Adrenal gland (tissue), 12 donors: ENCODE results near the gene CHTOP. TPM values are rescaled to one million over a fixed set of nuclear protein-coding genes. Genes with fewer than 3 reads are reported as not detected.

Experiments used
- DNase-seq, 7 donors: peaks; one replicate each; pipeline ENCODE4 v3.0.0-alpha.2; 2019 to 2020
- H3K27ac ChIP-seq, 5 donors: fragments of 200-600 bp; sonication (generic) in 4 of 5; 1 replicate in 3 of 5; 2 replicates in 2 of 5; pipeline versions ENCODE4 v1.5.1 to v1.8.0; 2016 to 2020; ENCODE audit warnings: mild to moderate bottlenecking in 1 of 5
- H3K27me3 ChIP-seq: fragments of 200-600 bp; 2 replicates; pipeline ENCODE4 v1.8.0; 2021
- H3K36me3 ChIP-seq, 2 donors: fragments of 200-600 bp; replicated peaks in 1 of 2; 1 replicate in 1 of 2; 2 replicates in 1 of 2; pipeline versions ENCODE4 v1.5.1 to v1.8.0; 2018 to 2022
- H3K4me1 ChIP-seq, 2 donors: fragments of 200-600 bp; replicated peaks in 1 of 2; 1 replicate in 1 of 2; 2 replicates in 1 of 2; pipeline versions ENCODE4 v1.5.1 to v1.8.0; 2018 to 2021
- H3K4me3 ChIP-seq, 4 donors: fragments of 200-600 bp; sonication (generic) in 3 of 4; one replicate each; pipeline ENCODE4 v1.5.1; 2016 to 2018
- H3K9me3 ChIP-seq, 3 donors: fragments of 200-600 bp; sonication (generic) in 1 of 3; replicated peaks in 1 of 3; 1 replicate in 2 of 3; 2 replicates in 1 of 3; pipeline versions ENCODE4 v1.5.1 to v1.8.0; 2016 to 2021
- CTCF ChIP-seq, 6 experiments: fragments of 450-650 bp in 4 of 6; fragments of 200-600 bp in 2 of 6; sonication (generic) in 1 of 6; IDR thresholded peaks; 1 replicate in 5 of 6; 2 replicates in 1 of 6; pipeline versions ENCODE4 v1.5.1 to v1.8.0; 2016 to 2021; ENCODE audit warnings: antibody characterized with exemption in 6 of 6, mild to moderate bottlenecking in 2 of 6, moderate library complexity in 1 of 6
- POLR2A ChIP-seq, 2 donors: fragments of 450-650 bp; IDR thresholded peaks; one replicate each; pipeline ENCODE4 v1.6.1; 2017; ENCODE audit warnings: antibody characterized with exemption in 2 of 2, mild to moderate bottlenecking in 2 of 2, moderate library complexity in 1 of 2
- WGBS, 4 donors: extraction: QIAGEN DNeasy Blood & Tissue Kit in 2 of 4; methylation state at CpG; one replicate each; pipeline versions ENCODE4 v1.1.5 to v1.1.7; 2013 to 2017; 5-methylcytosine and 5-hydroxymethylcytosine counted together
- intact Hi-C, 2 donors: fragments of 100-400 bp; cut with DNase I; formaldehyde crosslinking; loops; one replicate each; pipeline versions ENCODE4 v1.14.1 to v1.15.0; 2022 to 2023
- polyA plus RNA-seq, 3 donors: library from polyadenylated mRNA; stranded (reverse); fragments of 200-250 nt in 2 of 3; fragments of 350-450 nt in 1 of 3; fragmentation: Illumina TruSeq in 1 of 3; extraction: RNeasy Lipid Tissue Mini Kit (QIAGEN cat#74804) in 1 of 3; gene quantifications; one replicate each; pipeline ENCODE4 v1.2.3, GENCODE V29; 2013 to 2014
- total RNA-seq, 9 donors: library from RNA; depleted of rRNA in 4 of 9; stranded (reverse); fragments of >200 nt in 4 of 9; fragments of 120-200 nt in 1 of 9; fragmentation: NEBNext Ultra II Directional in 1 of 9; extraction: Animal tissue kit (Norgen Biotek cat#: 25700) in 1 of 9; gene quantifications; one replicate each; pipeline versions ENCODE4 v1.1.0 to v1.2.4, GENCODE V29; 2013 to 2023
- donor health status: healthy with polysubstance abuse.
- donor health status: Bipolar disorder and iron deficiency.
- donor health status: DM: yes; HTN: yes; CAD: no.
- donor health status: DM: no; HTN: no; CAD: no.
- donor health status: DM: no; HTN: no; CAD: no.
- donor health status: DM: yes; HTN: yes; CAD: no.

The CHTOP gene
- total and polyA plus RNA-seq, 12 donors: 35.5 to 83.3 (median 58.3) TPM

GRCh38 chr1:153679337-153680119 lies 45.7 kb downstream of the CHTOP start:
- Histone ChIP-seq H3K4me3 (peak overlapping the region in 2 of 4 donors; percentile 49 to 78), H3K27ac (peak overlapping the region in 2 of 5 donors; percentile 47 to 56), H3K27me3 (no peaks in the 10 kb centered on the region), H3K36me3 (no peaks in the 10 kb centered on the region), H3K4me1 (peaks cover 20% of the 10 kb centered on the region in 2 donors), H3K9me3 (no peaks in the 10 kb centered on the region)
- intact Hi-C loops: loop anchor here (2.0 to 10.0 kb wide), 5 partner anchors 69 to 305 kb away; partner anchors contain the start of genes RAB13 (in 1 of the 2) and SLC27A3 (in 1 of the 2)
- no peak for DNase-seq
- TF ChIP-seq CTCF (IDR thresholded peaks at IDR 0.05) (peak in 3 of 6 experiments; percentile 12 to 25 (median 14)), POLR2A (IDR thresholded peaks at IDR 0.05) (no peak)
- 12 to 35% (median 19%) methylated on average over 18 to 73 of the region's 73 CpGs for WGBS, 4 donors

GRCh38 chr1:153680120-153680403 lies 46.2 kb downstream of the CHTOP start:
- H3K27me3 ChIP-seq: no peaks in the 10 kb centered on the region
- no peak overlapping the region for H3K27ac ChIP-seq
- DNase-seq: no peak
- peaks cover 20% of the 10 kb centered on the region in 2 donors for H3K4me1 ChIP-seq
- TF ChIP-seq POLR2A (IDR thresholded peaks at IDR 0.05) (no peak), CTCF (IDR thresholded peaks at IDR 0.05) (no peak)
- WGBS, 4 donors: 44 to 71% (median 62%) methylated on average over 7 to 10 of the region's 10 CpGs
- no peaks in the 10 kb centered on the region for H3K36me3 ChIP-seq
- intact Hi-C loops: loop anchor here (5.0 to 10.0 kb wide), 3 partner anchors 72 to 305 kb away; partner anchors contain the start of gene RAB13 (in 1 of the 2)
- no peaks in the 10 kb centered on the region for H3K9me3 ChIP-seq
- peak overlapping the region in 1 of 4 donors; percentile 78 for H3K4me3 ChIP-seq

GRCh38 chr1:153682730-153683129 lies 48.9 kb downstream of the CHTOP start:
- peaks cover 20 to 24% of the 10 kb centered on the region in 2 donors for H3K4me1 ChIP-seq
- no peak overlapping the region for H3K4me3 ChIP-seq
- 90 to 95% (median 93%) methylated on average over 4 to 7 of the region's 7 CpGs for WGBS, 4 donors
- DNase-seq: no peak
- no peak overlapping the region for H3K27ac ChIP-seq
- H3K27me3 ChIP-seq: no peaks in the 10 kb centered on the region
- TF ChIP-seq CTCF (IDR thresholded peaks at IDR 0.05) (no peak), POLR2A (IDR thresholded peaks at IDR 0.05) (no peak)
- no peaks in the 10 kb centered on the region for H3K9me3 ChIP-seq
- intact Hi-C loops: loop anchor here (5.0 to 10.0 kb wide), 3 partner anchors 70 to 302 kb away; partner anchors contain the start of gene RAB13 (in 1 of the 2)
- H3K36me3 ChIP-seq: no peaks in the 10 kb centered on the region

GRCh38 chr1:153683854-153684253 lies 50.0 kb downstream of the CHTOP start:
- Histone ChIP-seq H3K27ac (no peak overlapping the region), H3K4me3 (no peak overlapping the region), H3K27me3 (no peaks in the 10 kb centered on the region), H3K36me3 (no peaks in the 10 kb centered on the region), H3K9me3 (no peaks in the 10 kb centered on the region), H3K4me1 (peaks cover 9 to 15% of the 10 kb centered on the region in 2 donors)
- TF ChIP-seq CTCF (IDR thresholded peaks at IDR 0.05) (no peak), POLR2A (IDR thresholded peaks at IDR 0.05) (no peak)
- DNase-seq: no peak
- intact Hi-C loops: loop anchor here (5.0 to 10.0 kb wide), 3 partner anchors 68 to 301 kb away; partner anchors contain the start of gene RAB13 (in 1 of the 2)
- 84 to 89% (median 86%) methylated on average over 5 of the region's 5 CpGs for WGBS, 4 donors
